GM12878 (cell line): ENCODE measurements around the gene ASIC1. TPM values are rescaled to one million over a fixed set of nuclear protein-coding genes. Genes with fewer than 3 reads are reported as not detected.

Source experiments
- CREB1 ChIP-seq: IDR thresholded peaks from 2 replicates; pipeline ENCODE4 v1.6.1; 2012; ENCODE audit warnings: low read depth, mild to moderate bottlenecking, inconsistent platforms
- KAT2A ChIP-seq: conservative IDR thresholded peaks from 2 replicates; pipeline ENCODE4 v1.6.1; 2011; ENCODE audit warnings: low read depth, low read length; ENCODE audit not compliant: control insufficient read depth
- NBN ChIP-seq: fragments of 450-650 bp; IDR thresholded peaks from 2 replicates; pipeline ENCODE4 v1.6.1; 2016
- NFXL1 ChIP-seq: fragments of 450-650 bp; IDR thresholded peaks from 2 replicates; pipeline ENCODE4 v1.6.1; 2017; ENCODE audit warnings: antibody characterized with exemption, mild to moderate bottlenecking, borderline replicate concordance
- ZNF207 ChIP-seq: fragments of 450-650 bp; IDR thresholded peaks from 2 replicates; pipeline ENCODE4 v1.6.1; 2014; ENCODE audit warnings: antibody characterized with exemption, mild to moderate bottlenecking, borderline replicate concordance
- polyA plus RNA-seq, 11 experiments: library from polyadenylated mRNA; depleted of rRNA in 4 of 11; unstranded in 6 of 11; stranded (reverse) in 5 of 11; fragments of >200 nt; fragmentation: Nextera tagmentation in 4 of 11; fragmentation: Illumina TruSeq in 1 of 11; extraction: Ambion mirVana in 4 of 11; extraction: Trizol in 1 of 11; gene quantifications; 1 replicate in 1 of 11; 2 replicates in 10 of 11; pipeline versions ENCODE4 v1.2.1 to v1.2.3, GENCODE V29; 2011 to 2016; ENCODE audit warnings: inconsistent platforms in 2 of 11, missing spikeins in 2 of 11, low read depth in 1 of 11
- total RNA-seq, 4 experiments: library from RNA; depleted of rRNA in 3 of 4; stranded (reverse); fragments of >200 nt in 3 of 4; fragmentation: Illumina TruSeq in 1 of 4; extraction: Trizol in 1 of 4; gene quantifications; 2 replicates each; pipeline versions ENCODE4 v1.2.1 to v1.2.3, GENCODE V29; 2013 to 2021
- TF ChIP-seq, protein P1 (sequence below): fragments of 450-650 bp; IDR thresholded peaks from 2 replicates; pipeline ENCODE4 v1.6.1; 2017; ENCODE audit warnings: mild to moderate bottlenecking, moderate library complexity
- TF ChIP-seq, protein P2 (sequence below): fragments of 450-650 bp; conservative IDR thresholded peaks from 2 replicates; pipeline ENCODE4 v1.6.1; 2017; ENCODE audit warnings: mild to moderate bottlenecking, moderate library complexity
- TF ChIP-seq, protein P3 (sequence below): fragments of 450-650 bp; IDR thresholded peaks from 2 replicates; pipeline ENCODE4 v1.6.1; 2016; ENCODE audit warnings: mild to moderate bottlenecking
- TF ChIP-seq, protein P4 (sequence below): fragments of 450-650 bp; IDR thresholded peaks from 2 replicates; pipeline ENCODE4 v1.6.1; 2017; ENCODE audit warnings: low read depth, mild to moderate bottlenecking, moderate library complexity

ASIC1 gene
- total and polyA plus RNA-seq, 10 of the 15 experiments (the other 5 are each of a cell fraction or from before 2014, with no cell fraction given), result 0.02 to 0.28 (median 0.21) TPM; not detected in 4

DNA sequence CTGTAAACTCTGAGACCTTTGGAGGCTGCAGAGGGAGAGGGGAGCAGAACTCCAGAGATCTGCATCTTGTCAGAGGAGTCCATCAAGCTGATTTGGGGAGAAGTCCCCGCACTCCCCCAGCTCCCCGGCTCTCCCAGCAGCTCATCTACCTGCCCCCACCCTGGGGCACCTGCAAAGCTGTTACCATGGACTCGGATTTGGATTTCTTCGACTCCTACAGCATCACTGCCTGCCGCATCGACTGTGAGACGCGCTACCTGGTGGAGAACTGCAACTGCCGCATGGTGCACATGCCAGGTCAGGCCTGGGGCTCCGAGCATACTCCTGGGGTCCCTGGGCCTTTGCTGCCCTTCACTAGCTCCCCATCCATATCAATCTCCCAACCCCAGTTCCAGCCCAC is 20.9 kb downstream of the ASIC1 start (continued):
- TF ChIP-seq, protein P1, sequence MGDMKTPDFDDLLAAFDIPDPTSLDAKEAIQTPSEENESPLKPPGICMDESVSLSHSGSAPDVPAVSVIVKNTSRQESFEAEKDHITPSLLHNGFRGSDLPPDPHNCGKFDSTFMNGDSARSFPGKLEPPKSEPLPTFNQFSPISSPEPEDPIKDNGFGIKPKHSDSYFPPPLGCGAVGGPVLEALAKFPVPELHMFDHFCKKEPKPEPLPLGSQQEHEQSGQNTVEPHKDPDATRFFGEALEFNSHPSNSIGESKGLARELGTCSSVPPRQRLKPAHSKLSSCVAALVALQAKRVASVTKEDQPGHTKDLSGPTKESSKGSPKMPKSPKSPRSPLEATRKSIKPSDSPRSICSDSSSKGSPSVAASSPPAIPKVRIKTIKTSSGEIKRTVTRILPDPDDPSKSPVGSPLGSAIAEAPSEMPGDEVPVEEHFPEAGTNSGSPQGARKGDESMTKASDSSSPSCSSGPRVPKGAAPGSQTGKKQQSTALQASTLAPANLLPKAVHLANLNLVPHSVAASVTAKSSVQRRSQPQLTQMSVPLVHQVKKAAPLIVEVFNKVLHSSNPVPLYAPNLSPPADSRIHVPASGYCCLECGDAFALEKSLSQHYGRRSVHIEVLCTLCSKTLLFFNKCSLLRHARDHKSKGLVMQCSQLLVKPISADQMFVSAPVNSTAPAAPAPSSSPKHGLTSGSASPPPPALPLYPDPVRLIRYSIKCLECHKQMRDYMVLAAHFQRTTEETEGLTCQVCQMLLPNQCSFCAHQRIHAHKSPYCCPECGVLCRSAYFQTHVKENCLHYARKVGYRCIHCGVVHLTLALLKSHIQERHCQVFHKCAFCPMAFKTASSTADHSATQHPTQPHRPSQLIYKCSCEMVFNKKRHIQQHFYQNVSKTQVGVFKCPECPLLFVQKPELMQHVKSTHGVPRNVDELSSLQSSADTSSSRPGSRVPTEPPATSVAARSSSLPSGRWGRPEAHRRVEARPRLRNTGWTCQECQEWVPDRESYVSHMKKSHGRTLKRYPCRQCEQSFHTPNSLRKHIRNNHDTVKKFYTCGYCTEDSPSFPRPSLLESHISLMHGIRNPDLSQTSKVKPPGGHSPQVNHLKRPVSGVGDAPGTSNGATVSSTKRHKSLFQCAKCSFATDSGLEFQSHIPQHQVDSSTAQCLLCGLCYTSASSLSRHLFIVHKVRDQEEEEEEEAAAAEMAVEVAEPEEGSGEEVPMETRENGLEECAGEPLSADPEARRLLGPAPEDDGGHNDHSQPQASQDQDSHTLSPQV, result no peak
- TF ChIP-seq CREB1, result no peak
- TF ChIP-seq ZNF207, result no peak
- TF ChIP-seq, protein P2, sequence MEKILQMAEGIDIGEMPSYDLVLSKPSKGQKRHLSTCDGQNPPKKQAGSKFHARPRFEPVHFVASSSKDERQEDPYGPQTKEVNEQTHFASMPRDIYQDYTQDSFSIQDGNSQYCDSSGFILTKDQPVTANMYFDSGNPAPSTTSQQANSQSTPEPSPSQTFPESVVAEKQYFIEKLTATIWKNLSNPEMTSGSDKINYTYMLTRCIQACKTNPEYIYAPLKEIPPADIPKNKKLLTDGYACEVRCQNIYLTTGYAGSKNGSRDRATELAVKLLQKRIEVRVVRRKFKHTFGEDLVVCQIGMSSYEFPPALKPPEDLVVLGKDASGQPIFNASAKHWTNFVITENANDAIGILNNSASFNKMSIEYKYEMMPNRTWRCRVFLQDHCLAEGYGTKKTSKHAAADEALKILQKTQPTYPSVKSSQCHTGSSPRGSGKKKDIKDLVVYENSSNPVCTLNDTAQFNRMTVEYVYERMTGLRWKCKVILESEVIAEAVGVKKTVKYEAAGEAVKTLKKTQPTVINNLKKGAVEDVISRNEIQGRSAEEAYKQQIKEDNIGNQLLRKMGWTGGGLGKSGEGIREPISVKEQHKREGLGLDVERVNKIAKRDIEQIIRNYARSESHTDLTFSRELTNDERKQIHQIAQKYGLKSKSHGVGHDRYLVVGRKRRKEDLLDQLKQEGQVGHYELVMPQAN, result no peak
- TF ChIP-seq NBN, result no peak
- TF ChIP-seq, protein P3, sequence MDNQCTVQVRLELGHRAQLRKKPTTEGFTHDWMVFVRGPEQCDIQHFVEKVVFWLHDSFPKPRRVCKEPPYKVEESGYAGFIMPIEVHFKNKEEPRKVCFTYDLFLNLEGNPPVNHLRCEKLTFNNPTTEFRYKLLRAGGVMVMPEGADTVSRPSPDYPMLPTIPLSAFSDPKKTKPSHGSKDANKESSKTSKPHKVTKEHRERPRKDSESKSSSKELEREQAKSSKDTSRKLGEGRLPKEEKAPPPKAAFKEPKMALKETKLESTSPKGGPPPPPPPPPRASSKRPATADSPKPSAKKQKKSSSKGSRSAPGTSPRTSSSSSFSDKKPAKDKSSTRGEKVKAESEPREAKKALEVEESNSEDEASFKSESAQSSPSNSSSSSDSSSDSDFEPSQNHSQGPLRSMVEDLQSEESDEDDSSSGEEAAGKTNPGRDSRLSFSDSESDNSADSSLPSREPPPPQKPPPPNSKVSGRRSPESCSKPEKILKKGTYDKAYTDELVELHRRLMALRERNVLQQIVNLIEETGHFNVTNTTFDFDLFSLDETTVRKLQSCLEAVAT, result no peak
- no peak for TF ChIP-seq KAT2A
- TF ChIP-seq, protein P4, sequence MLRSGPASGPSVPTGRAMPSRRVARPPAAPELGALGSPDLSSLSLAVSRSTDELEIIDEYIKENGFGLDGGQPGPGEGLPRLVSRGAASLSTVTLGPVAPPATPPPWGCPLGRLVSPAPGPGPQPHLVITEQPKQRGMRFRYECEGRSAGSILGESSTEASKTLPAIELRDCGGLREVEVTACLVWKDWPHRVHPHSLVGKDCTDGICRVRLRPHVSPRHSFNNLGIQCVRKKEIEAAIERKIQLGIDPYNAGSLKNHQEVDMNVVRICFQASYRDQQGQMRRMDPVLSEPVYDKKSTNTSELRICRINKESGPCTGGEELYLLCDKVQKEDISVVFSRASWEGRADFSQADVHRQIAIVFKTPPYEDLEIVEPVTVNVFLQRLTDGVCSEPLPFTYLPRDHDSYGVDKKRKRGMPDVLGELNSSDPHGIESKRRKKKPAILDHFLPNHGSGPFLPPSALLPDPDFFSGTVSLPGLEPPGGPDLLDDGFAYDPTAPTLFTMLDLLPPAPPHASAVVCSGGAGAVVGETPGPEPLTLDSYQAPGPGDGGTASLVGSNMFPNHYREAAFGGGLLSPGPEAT, result no peak
- TF ChIP-seq NFXL1, result no peak
